ENCODE results near the gene TCF20.

DNA sequence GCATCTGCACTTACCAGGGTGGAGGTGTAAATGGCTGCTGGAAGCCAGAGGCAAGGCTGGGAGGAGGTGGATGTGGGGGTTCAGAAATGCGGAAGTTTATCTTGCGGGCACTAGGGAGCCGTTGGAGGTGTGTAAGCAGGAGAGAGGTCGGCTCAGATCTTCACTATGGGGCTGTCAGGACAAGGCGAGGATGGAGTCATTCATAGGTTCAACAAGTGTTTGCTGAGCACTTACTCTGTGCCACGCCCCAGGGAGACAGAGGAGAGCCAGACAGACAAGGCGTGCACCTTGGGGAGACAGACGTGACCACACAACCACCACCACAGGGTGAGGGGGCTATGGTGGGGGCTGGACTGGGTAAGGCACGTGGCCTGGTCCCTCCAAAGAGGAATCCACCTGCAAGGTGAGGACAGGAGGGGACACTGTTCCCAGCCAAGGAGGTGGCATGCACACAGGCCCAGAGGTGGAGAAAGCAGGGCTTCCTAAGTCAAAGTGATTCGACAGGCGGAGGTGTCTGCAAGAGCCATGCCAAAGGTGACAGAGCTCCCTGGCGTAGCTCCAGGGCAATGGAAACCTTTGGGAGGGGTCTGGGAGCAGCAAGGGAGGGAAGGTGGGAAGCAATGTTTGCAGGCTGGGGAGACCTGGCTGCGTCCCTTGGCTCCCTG, 30.8 kb upstream of the TCF20 start:
- TF ChIP-seq, protein P1, sequence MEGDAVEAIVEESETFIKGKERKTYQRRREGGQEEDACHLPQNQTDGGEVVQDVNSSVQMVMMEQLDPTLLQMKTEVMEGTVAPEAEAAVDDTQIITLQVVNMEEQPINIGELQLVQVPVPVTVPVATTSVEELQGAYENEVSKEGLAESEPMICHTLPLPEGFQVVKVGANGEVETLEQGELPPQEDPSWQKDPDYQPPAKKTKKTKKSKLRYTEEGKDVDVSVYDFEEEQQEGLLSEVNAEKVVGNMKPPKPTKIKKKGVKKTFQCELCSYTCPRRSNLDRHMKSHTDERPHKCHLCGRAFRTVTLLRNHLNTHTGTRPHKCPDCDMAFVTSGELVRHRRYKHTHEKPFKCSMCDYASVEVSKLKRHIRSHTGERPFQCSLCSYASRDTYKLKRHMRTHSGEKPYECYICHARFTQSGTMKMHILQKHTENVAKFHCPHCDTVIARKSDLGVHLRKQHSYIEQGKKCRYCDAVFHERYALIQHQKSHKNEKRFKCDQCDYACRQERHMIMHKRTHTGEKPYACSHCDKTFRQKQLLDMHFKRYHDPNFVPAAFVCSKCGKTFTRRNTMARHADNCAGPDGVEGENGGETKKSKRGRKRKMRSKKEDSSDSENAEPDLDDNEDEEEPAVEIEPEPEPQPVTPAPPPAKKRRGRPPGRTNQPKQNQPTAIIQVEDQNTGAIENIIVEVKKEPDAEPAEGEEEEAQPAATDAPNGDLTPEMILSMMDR (IDR thresholded peaks at IDR 0.05): no peak
- no peak for TF ChIP-seq POLR2A (IDR thresholded peaks at IDR 0.05)

Measured in uterus (tissue), 2 donors.